HepG2 (cell line): Measurements from ENCODE around the gene GLRX2.

Experiments used
- ATAD3A ChIP-seq: sonication (generic); formaldehyde crosslinking; IDR thresholded peaks from 2 replicates; pipeline ENCODE4 v1.4.0; 2020; ENCODE audit warnings: missing genetic modification reagents
- JUN ChIP-seq: sonication (generic); formaldehyde crosslinking; IDR thresholded peaks from 2 replicates; pipeline ENCODE4 v1.4.0; 2020; ENCODE audit warnings: mild to moderate bottlenecking, missing genetic modification reagents
- MTF1 ChIP-seq: sonication (generic); formaldehyde crosslinking; IDR thresholded peaks from 2 replicates; pipeline ENCODE4 v1.5.0; 2020; ENCODE audit warnings: missing genetic modification reagents
- TF ChIP-seq, protein P1 (sequence below): sonication (generic); formaldehyde crosslinking; IDR thresholded peaks from 2 replicates; pipeline ENCODE4 v1.5.0; 2020; ENCODE audit warnings: mild to moderate bottlenecking, missing genetic modification reagents, moderate library complexity

DNA sequence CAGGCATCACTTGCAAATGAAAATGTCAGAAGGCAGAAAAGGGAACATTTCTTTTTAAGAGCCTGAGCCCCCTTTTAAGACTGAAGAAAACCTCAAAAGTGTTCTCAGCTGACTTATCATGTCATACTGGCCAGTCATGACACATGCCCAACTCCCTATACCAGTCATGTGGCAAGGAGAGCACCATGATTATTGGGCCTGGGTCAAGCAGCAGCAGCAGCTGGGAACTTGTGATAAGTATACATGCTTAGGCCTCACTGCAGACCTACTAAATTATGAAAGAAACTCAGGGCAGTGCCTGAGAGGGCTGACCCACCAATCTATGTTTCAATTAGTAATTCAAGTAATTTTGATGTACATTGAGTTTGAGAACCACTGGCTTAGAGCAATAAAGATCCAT, 37.2 kb downstream of the GLRX2 start:
- no peak for TF ChIP-seq MTF1
- no peak for TF ChIP-seq JUN (CRISPR knock-in tag)
- TF ChIP-seq, protein P1, sequence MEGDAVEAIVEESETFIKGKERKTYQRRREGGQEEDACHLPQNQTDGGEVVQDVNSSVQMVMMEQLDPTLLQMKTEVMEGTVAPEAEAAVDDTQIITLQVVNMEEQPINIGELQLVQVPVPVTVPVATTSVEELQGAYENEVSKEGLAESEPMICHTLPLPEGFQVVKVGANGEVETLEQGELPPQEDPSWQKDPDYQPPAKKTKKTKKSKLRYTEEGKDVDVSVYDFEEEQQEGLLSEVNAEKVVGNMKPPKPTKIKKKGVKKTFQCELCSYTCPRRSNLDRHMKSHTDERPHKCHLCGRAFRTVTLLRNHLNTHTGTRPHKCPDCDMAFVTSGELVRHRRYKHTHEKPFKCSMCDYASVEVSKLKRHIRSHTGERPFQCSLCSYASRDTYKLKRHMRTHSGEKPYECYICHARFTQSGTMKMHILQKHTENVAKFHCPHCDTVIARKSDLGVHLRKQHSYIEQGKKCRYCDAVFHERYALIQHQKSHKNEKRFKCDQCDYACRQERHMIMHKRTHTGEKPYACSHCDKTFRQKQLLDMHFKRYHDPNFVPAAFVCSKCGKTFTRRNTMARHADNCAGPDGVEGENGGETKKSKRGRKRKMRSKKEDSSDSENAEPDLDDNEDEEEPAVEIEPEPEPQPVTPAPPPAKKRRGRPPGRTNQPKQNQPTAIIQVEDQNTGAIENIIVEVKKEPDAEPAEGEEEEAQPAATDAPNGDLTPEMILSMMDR (CRISPR knock-in tag), result no peak
- TF ChIP-seq ATAD3A (CRISPR knock-in tag), result no peak
